IMR-90 (cell line): ENCODE results near the gene CEP72. TPM values are rescaled to one million over a fixed set of nuclear protein-coding genes. Genes with fewer than 3 reads are reported as not detected.

ENCODE experiments used
- ATAC-seq: fragments of 200-7000 bp; cut with Tn5 transposase; 2 replicates; pipeline ENCODE4 v1.9.1; 2020; ENCODE audit warnings: low read depth, mild to moderate bottlenecking, moderate library complexity
- BruUV-seq: library from RNA; stranded (reverse); fragments of 400-500 nt; replicated peaks from 2 replicates; lab custom pipeline; 2021; lab: Mats Ljungman, UMichigan
- CTCF ChIA-PET: fragments of 300-600 bp; formaldehyde crosslinking; extraction: SDS; loops from one replicate; lab custom pipeline; 2021; ENCODE audit warnings: antibody characterized with exemption; lab: Yijun Ruan, JAX
- POLR2A ChIA-PET: fragments of 300-600 bp; sonication (Branson Sonifier 250); formaldehyde crosslinking; loops from one replicate; lab custom pipeline; 2022; ENCODE audit warnings: antibody characterized with exemption; ENCODE audit not compliant: unreplicated experiment; lab: Charles Lee
- DNase-seq: peaks from one replicate; pipeline ENCODE4 v3.0.0; 2013
- H2AFZ ChIP-seq: replicated peaks from 2 replicates; pipeline ENCODE3; 2013; ENCODE audit warnings: low read length, mild to moderate bottlenecking; ENCODE audit not compliant: poor library complexity
- H2AK5ac ChIP-seq: 2 replicates; pipeline ENCODE4 v1.6.1; 2013; ENCODE audit warnings: low read depth, low read length, inconsistent platforms
- H2AK9ac ChIP-seq: replicated peaks from 2 replicates; pipeline ENCODE3; 2013; ENCODE audit warnings: mild to moderate bottlenecking, low read depth, low read length, moderate library complexity; ENCODE audit not compliant: poor library complexity
- H2BK120ac ChIP-seq: 2 replicates; pipeline ENCODE4 v1.6.1; 2013; ENCODE audit warnings: low read depth, low read length, inconsistent platforms
- H2BK15ac ChIP-seq: 3 replicates; pipeline ENCODE4 v1.6.1; 2013; ENCODE audit warnings: low read depth, low read length, inconsistent platforms
- H2BK20ac ChIP-seq: 2 replicates; pipeline ENCODE4 v1.6.1; 2013; ENCODE audit warnings: low read depth, mild to moderate bottlenecking, inconsistent platforms, low read length, moderate library complexity
- H2BK5ac ChIP-seq: 2 replicates; pipeline ENCODE4 v1.6.1; 2013; ENCODE audit warnings: mild to moderate bottlenecking, low read depth, low read length, inconsistent platforms; ENCODE audit not compliant: poor library complexity, severe bottlenecking
- H3K14ac ChIP-seq: replicated peaks from 2 replicates; pipeline ENCODE4 v1.6.1; 2013; ENCODE audit warnings: low read depth, low read length, inconsistent platforms
- H3K18ac ChIP-seq: 2 replicates; pipeline ENCODE4 v1.6.1; 2013; ENCODE audit warnings: low read depth, low read length, control low read depth
- H3K23ac ChIP-seq: 2 replicates; pipeline ENCODE4 v1.6.1; 2013; ENCODE audit warnings: low read depth, low read length, inconsistent platforms
- H3K27ac ChIP-seq: 2 replicates; pipeline ENCODE4 v1.5.1; 2013; ENCODE audit warnings: mild to moderate bottlenecking, control low read depth, low read length; ENCODE audit not compliant: insufficient read depth
- H3K27me3 ChIP-seq: 2 replicates; pipeline ENCODE4 v1.6.1; 2013; ENCODE audit warnings: low read length; ENCODE audit not compliant: control insufficient read depth, insufficient read depth
- H3K36me3 ChIP-seq: 2 replicates; pipeline ENCODE4 v1.6.1; 2013; ENCODE audit warnings: low read length, mixed read lengths; ENCODE audit not compliant: control insufficient read depth, insufficient read depth
- H3K4ac ChIP-seq: 2 replicates; pipeline ENCODE4 v1.6.1; 2013; ENCODE audit warnings: low read depth, low read length, inconsistent platforms
- H3K4me1 ChIP-seq: 2 replicates; pipeline ENCODE4 v1.6.1; 2013; ENCODE audit warnings: low read length, mixed read lengths; ENCODE audit not compliant: control insufficient read depth, insufficient read depth
- H3K4me2 ChIP-seq: 2 replicates; pipeline ENCODE4 v1.6.1; 2013; ENCODE audit warnings: low read depth, mild to moderate bottlenecking, control low read depth, low read length, moderate library complexity
- H3K4me3 ChIP-seq: 2 replicates; pipeline ENCODE4 v1.5.1; 2013; ENCODE audit warnings: low read depth, mild to moderate bottlenecking, control low read depth, low read length, moderate library complexity; ENCODE audit not compliant: insufficient read depth
- H3K56ac ChIP-seq: 2 replicates; pipeline ENCODE4 v1.6.1; 2013; ENCODE audit warnings: low read length, inconsistent platforms; ENCODE audit not compliant: insufficient read depth; ENCODE audit errors: extremely low read depth
- H3K79me1 ChIP-seq, 2 experiments: 2 replicates each; pipeline ENCODE4 v1.6.1; 2013; ENCODE audit warnings: low read length in 2 of 2, inconsistent platforms in 1 of 2, low read depth in 1 of 2
- H3K9ac ChIP-seq: 2 replicates; pipeline ENCODE4 v1.6.1; 2013; ENCODE audit warnings: low read depth, low read length, control low read depth
- H3K9me1 ChIP-seq: 2 replicates; pipeline ENCODE4 v1.6.1; 2013; ENCODE audit warnings: low read length, inconsistent platforms; ENCODE audit not compliant: insufficient read depth
- H3K9me3 ChIP-seq: 2 replicates; pipeline ENCODE4 v1.6.1; 2013; ENCODE audit warnings: low read length; ENCODE audit not compliant: control insufficient read depth, insufficient read depth
- H4K20me1 ChIP-seq: 2 replicates; pipeline ENCODE4 v1.6.1; 2013; ENCODE audit warnings: low read length, inconsistent platforms; ENCODE audit not compliant: insufficient read depth
- H4K5ac ChIP-seq: 2 replicates; pipeline ENCODE4 v1.6.1; 2013; ENCODE audit warnings: mild to moderate bottlenecking, low read depth, low read length, control low read depth
- H4K8ac ChIP-seq, 2 experiments: 2 replicates each; pipeline ENCODE4 v1.6.1; 2013; ENCODE audit warnings: low read depth in 2 of 2, low read length in 2 of 2, control low read depth in 1 of 2, inconsistent platforms in 1 of 2
- H4K91ac ChIP-seq: 2 replicates; pipeline ENCODE4 v1.6.1; 2013; ENCODE audit warnings: low read depth, low read length, inconsistent platforms; ENCODE audit not compliant: insufficient read depth
- CHD1 ChIP-seq: IDR thresholded peaks from 2 replicates; pipeline ENCODE4 v1.6.1; 2012; ENCODE audit warnings: low read depth, low read length, improper control_type of control experiment
- FOS ChIP-seq: fragments of 150-350 bp; IDR thresholded peaks from 2 replicates; pipeline ENCODE4 v1.6.1; 2016; ENCODE audit warnings: low read depth, low read length
- MAZ ChIP-seq: IDR thresholded peaks from 2 replicates; pipeline ENCODE4 v1.6.1; 2012; ENCODE audit warnings: low read depth, mild to moderate bottlenecking, low read length, improper control_type of control experiment, moderate library complexity, borderline replicate concordance
- POLR2A ChIP-seq: IDR thresholded peaks from 2 replicates; pipeline ENCODE4 v1.6.1; 2012; ENCODE audit warnings: mild to moderate bottlenecking, low read depth, low read length
- RAD21 ChIP-seq: IDR thresholded peaks from 2 replicates; pipeline ENCODE4 v1.6.1; 2012; ENCODE audit warnings: low read length, improper control_type of control experiment
- WGBS, 2 experiments: methylation state at CpG; one replicate each; pipeline versions ENCODE4 v1.1.5 to v1.1.7; 2013; ENCODE audit warnings: missing lambda C conversion rate in 2 of 2; ENCODE audit not compliant: insufficient read length in 1 of 2; ENCODE audit errors: extremely low coverage in 2 of 2; 5-methylcytosine and 5-hydroxymethylcytosine counted together
- dilution Hi-C: fragments of 300-500 bp; cut with HindIII; formaldehyde crosslinking; loops from one replicate; pipeline ENCODE4 v1.14.3; 2018; ENCODE audit warnings: low sequenced_read_pairs; ENCODE audit not compliant: unreplicated experiment
- in situ Hi-C: fragments of 300-500 bp; cut with MboI; formaldehyde crosslinking; loops from 3 replicates; pipeline ENCODE4 v1.14.3; 2019; ENCODE audit warnings: low sequenced_read_pairs, inconsistent platforms, mixed read lengths
- intact Hi-C: fragments of 100-400 bp; cut with micrococcal nuclease; formaldehyde crosslinking; loops from 2 replicates; pipeline ENCODE4 v1.10.0; 2022
- polyA plus RNA-seq, 3 experiments: library from polyadenylated mRNA; depleted of rRNA; stranded (reverse); fragments of >200 nt; gene quantifications; 2 replicates each; pipeline ENCODE4 v1.2.3, GENCODE V29; 2012; ENCODE audit warnings: low replicate concordance in 1 of 3
- total RNA-seq: library from RNA; depleted of rRNA; stranded (reverse); fragments of >200 nt; gene quantifications from 2 replicates; pipeline ENCODE4 v1.2.3, GENCODE V29; 2012
- TF ChIP-seq, protein P1 (sequence below): fragments of 150-350 bp; IDR thresholded peaks from 2 replicates; pipeline ENCODE4 v1.6.1; 2016; ENCODE audit warnings: low read depth, mild to moderate bottlenecking, low read length, moderate library complexity, borderline replicate concordance
- TF ChIP-seq, protein P2 (sequence below): fragments of 150-350 bp; IDR thresholded peaks from 2 replicates; pipeline ENCODE4 v1.6.1; 2017; ENCODE audit warnings: mild to moderate bottlenecking, antibody characterized with exemption, low read length, low read depth

The CEP72 gene
- total and polyA plus RNA-seq, 2 of the 4 experiments (the other 2 are of a cell fraction) = 2.9 to 4.3 TPM

DNA sequence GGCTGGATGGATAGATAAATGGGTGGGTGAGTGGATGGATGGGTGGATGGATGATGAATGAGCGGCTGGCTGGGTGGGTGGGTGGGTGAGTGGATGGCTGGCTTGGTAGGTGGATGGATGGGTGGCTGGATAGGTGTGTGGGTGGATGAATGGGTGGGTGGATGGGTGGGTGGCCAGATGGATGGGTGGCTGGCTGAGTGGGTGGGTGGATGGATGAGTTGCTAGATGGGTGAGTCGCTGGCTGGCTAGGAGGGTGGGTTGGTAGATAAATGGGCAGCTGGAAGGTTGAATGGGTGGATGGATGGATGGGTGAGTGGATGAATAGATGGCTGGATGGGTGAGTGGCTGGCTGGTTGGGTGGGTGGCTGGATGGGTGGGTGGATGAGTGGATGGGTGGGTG lies 27.9 kb upstream of the CEP72 start:
- in situ Hi-C loops = no loop called here
- no peak for DNase-seq
- no peak for ATAC-seq

More for the DNA sequence above, 27.9 kb upstream of the CEP72 start:
- Histone ChIP-seq H4K20me1 (no peaks in the 10 kb centered on the region), H3K56ac (no peak overlapping the region), H3K4me1 (no peaks in the 10 kb centered on the region), H3K27ac (no peak overlapping the region), H4K8ac (no peak overlapping the region), H2AK5ac (no peak overlapping the region), H2BK5ac (no peak overlapping the region), H4K91ac (no peak overlapping the region), H3K4me2 (no peak overlapping the region), H3K4me3 (no peak overlapping the region), H4K5ac (no peak overlapping the region), H3K23ac (no peak overlapping the region), H3K9ac (no peak overlapping the region), H2BK15ac (no peak overlapping the region), H3K36me3 (no peaks in the 10 kb centered on the region), H2AK9ac (no peak overlapping the region), H2BK20ac (no peak overlapping the region), H3K27me3 (peaks cover 38% of the 10 kb centered on the region), H3K79me1 (no peaks in the 10 kb centered on the region), H3K14ac (no peak overlapping the region), H2BK120ac (no peak overlapping the region), H3K9me3 (0 out of 2 replicates have a peak, but pooled peaks cover 3% of the 10 kb centered on the region), H3K4ac (no peak overlapping the region), H2AFZ (no peak overlapping the region), H3K18ac (no peak overlapping the region), H3K9me1 (no peaks in the 10 kb centered on the region; the same call in 1 of the 2 replicates)
- intact Hi-C loops (no loop called here), dilution Hi-C loops (no loop called here)
- no TSS peak for BruUV-seq
- ChIA-PET POLR2A (interaction anchor here (0.7 kb wide), 1 partner anchor 14 kb away, joined by 13 read pairs; no protein-coding TSS in a partner anchor), CTCF (no interaction called here)
- WGBS, 2 experiments = no CpG with 5 or more reads among the region's 2 CpGs
- TF ChIP-seq, protein P1, sequence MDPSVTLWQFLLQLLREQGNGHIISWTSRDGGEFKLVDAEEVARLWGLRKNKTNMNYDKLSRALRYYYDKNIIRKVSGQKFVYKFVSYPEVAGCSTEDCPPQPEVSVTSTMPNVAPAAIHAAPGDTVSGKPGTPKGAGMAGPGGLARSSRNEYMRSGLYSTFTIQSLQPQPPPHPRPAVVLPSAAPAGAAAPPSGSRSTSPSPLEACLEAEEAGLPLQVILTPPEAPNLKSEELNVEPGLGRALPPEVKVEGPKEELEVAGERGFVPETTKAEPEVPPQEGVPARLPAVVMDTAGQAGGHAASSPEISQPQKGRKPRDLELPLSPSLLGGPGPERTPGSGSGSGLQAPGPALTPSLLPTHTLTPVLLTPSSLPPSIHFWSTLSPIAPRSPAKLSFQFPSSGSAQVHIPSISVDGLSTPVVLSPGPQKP = no peak
- TF ChIP-seq RAD21 (no peak), FOS (no peak), POLR2A (no peak), MAZ (no peak), CHD1 (no peak)
- TF ChIP-seq, protein P2, sequence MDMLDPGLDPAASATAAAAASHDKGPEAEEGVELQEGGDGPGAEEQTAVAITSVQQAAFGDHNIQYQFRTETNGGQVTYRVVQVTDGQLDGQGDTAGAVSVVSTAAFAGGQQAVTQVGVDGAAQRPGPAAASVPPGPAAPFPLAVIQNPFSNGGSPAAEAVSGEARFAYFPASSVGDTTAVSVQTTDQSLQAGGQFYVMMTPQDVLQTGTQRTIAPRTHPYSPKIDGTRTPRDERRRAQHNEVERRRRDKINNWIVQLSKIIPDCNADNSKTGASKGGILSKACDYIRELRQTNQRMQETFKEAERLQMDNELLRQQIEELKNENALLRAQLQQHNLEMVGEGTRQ = no peak
